ENCODE measurements around the gene ACADVL. TPM values are rescaled to one million over a fixed set of nuclear protein-coding genes. Genes with fewer than 3 reads are reported as not detected.
"Not testable (repeated sequence)": the region's sequence is repeated elsewhere in the genome, so short reads cannot be mapped to it uniquely, and the experiment has no call there.

The ACADVL gene
- 100 to 1,000 TPM; 371 to 476 (median 439) TPM for polyA plus RNA-seq (ENCODE audit: insufficient read length in 3 of 3)

GRCh38 chr17:7219812-7220592 lies at the start of gene ACADVL, which contains the start of gene DLG4:
Gene ACADVL, plus strand, starts transcription at chr17:7219938. Its CDS starts 47 bp downstream, at chr17:7219985.
Gene DLG4, minus strand, starts transcription at chr17:7219836.
- no peak for DNase-seq (ENCODE audit: low read depth in 3 of 3, low spot score in 2 of 3)

DNA sequence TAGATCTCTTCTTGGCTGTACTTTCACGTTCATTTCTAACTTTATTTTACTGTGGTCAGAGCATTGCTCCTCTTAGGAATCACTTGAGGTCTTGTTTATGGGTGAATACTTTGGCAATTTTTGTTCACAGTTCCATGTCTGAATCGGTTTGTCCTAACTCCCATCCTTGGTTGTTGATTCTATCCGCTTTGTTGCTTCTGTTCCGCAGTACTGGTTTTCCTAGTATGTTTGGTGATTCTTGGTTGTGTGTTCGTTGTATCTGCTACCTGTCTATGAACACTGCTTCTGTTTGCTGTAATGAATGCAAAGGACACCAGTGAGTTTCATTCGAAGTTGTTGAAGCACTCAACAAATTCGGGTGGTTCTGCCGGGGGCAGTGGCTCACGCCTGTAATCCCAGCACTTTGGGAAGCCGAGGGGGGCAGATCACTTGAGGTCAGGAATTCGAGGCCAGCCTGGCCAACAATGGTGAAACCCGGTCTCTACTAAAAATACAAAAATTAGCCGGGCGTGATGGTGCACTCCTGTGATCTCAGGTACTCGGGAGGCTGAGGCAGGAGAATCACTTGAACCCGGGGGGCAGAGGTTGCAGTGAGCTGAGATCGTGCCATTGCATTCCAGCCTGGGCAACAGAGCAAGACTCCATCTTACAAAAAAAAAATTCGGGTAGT lies 47.1 kb upstream of the ACADVL start:
- not testable (repeated sequence) for DNase-seq (ENCODE audit: low read depth in 3 of 3, low spot score in 2 of 3)

- peak in 2 of 3 donors; percentile 29 to 45 for DNase-seq (ENCODE audit: low read depth in 3 of 3, low spot score in 2 of 3)
These were observed 45.8 kb upstream of the ACADVL start for GRCh38 chr17:7173687-7174602.

DNA sequence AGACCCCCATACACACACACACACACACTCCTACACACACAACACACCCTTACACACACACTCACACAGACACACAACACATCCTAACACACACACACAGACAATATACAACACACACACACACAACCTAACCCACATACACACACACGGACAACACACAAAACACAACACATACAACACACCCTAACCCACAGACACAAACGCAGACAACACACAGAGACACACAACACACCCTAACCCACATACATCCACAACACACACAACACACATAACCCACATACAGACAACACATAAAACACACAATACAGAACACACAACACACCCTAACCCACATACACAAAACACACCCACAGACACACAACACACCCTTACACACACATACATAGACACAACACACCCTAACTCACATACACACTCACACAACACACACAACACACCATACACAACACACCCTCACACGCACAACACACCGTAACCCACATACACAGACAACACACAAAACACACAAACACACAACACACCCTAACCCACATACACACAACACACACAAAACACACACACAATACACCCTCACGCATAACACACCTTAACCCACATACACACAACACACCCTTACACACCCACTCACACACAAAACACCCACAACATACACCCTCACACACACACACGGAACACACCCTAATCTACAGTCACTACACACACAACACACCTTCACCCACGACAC lies 45.0 kb upstream of the ACADVL start:
- DNase-seq (ENCODE audit: low read depth in 3 of 3, low spot score in 2 of 3): no peak

GRCh38 chr17:7175330-7175733 lies 44.4 kb upstream of the ACADVL start:
- no peak for DNase-seq (ENCODE audit: low read depth in 3 of 3, low spot score in 2 of 3)

DNA sequence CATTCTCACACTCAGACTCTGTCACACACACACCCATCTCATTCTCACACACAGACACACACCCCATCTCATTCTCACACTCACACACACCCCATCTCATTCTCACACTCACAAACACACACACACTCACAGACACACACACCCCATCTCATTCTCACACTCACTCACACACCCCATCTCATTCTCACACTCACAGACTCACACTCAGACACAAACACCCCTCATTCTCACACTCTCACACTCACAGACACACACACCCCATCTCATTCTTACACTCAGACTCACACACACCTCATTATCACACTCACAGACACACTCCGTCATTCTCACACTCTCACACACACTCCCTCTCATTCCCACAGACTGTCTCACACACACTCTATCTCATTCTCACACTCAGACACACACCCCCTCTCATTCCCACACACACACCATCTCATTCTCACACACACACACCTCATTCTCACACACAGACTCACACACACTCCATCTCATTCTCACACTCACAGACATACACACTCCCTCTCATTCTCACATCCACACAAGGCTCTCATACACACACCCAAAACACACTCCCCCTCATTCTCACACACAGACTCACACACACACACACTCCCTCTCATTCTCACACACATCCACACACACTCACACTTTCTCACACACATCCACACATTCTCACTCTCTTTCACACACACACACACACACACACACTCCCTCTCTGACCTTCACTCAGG lies 43.5 kb upstream of the ACADVL start:
- DNase-seq (ENCODE audit: low read depth in 3 of 3, low spot score in 2 of 3): no peak

DNA sequence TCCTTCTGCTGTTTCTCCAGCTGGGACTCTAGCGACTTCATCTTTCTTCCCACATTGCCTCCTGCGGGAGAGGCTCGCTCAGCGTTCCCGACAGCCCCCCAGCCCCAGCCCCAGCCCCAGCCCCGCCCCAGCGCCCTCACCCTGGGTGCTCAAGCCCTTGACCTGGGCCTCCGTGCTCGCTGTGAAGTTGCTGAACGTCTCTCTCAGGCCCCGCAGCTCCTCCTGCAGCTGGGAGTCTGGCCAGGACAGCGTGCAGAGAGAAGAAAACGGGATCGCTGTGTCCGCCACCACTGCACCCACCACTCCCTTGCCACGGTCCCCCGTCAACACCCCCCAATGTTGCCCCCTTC lies 42.9 kb upstream of the ACADVL start:
- peak in 1 of 3 donors; percentile 39 for DNase-seq (ENCODE audit: low read depth in 3 of 3, low spot score in 2 of 3)

- peak in 2 of 3 donors; percentile 70 to 79 for DNase-seq (ENCODE audit: low read depth in 3 of 3, low spot score in 2 of 3)
These were observed 42.4 kb upstream of the ACADVL start for GRCh38 chr17:7177191-7177953.

DNA sequence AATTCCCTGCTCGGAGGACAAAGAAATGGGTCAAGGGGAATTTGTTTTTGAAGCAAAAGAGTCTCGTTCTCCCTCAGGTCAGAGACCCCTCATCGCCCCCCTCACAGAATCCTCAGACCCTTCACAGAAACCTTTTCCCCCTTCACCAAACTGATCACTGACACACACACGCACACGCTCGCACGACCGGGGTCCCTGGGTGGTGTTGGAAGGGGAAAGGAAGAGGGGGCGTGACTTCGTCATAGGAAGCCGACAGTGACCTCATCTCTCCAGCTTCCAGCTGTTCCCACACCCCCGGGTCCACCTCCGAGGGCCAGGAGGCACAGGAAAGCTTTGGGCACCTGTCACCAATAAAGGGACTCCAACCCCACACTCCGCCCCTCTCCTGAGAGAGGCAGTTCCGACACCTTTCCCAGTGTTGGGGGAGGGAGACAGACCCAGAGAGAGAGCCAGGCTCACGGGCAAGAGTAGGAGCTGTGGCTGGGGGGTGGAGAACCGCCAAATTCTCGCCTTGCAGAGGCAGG lies 41.7 kb upstream of the ACADVL start:
- peak in 2 of 3 donors; percentile 51 for DNase-seq (ENCODE audit: low read depth in 3 of 3, low spot score in 2 of 3)

DNA sequence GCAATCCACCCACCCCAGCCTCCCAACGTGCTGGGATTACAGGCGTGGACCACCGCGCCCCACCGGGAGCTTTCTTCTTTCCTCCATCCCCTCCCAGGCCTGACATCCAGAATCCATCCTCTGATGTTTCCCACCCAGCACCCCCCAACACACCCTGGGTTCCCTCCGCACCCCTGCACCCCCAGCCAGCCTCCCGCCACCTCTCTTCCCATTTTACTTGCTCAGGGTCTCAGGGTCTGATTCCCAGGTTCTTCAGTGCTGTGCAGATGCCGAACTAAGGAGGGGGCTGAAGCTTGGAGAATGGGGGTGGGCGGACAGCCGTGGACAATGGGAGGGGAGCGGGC lies 40.8 kb upstream of the ACADVL start:
- DNase-seq (ENCODE audit: low read depth in 3 of 3, low spot score in 2 of 3): no peak

DNA sequence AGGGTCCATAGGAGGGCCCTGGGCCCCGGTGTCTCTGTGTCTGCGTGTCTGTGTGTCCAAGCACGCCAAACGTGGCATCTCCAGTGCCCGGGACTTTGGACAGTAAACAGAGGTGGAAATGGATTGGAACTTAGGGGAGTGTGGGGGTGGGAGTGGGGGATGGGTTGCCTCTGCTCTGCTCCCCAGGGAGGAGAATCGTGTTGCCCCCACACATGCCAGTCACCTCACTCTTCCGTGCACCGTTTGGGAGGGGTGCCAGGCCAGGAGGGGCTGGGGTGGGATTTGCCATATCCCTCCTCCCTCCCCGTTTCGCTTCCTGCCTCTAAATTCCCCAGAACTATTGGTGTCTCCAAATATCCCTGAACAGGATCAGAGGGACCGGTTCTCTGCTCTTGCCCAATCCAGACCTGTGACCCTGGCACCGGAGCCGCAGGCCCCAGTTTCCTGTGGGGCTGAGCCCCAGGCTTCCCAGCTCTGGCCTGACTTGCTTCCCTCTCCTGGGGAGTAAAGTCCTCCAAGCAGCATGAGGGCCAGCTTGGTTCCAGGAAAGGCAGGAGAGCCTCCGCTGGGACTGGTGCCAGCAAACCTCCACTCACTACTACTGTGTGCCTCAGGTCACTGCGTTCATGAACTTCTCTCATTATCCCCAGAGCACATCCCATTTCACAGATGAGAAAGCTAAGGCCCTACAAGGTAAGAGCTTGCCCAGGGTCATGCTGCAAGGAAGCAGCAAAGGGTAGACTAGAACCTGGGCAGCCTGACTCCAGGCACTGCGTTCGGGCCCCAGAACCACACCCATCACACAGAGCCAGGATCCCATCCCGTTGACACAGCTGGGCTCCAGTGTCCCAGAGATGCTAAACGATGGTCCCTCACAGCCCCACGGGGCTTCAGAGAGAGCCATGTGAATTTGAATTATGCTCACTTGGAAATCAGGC lies 40.2 kb upstream of the ACADVL start, which contains the start of gene ASGR1:
Gene ASGR1, minus strand, starts transcription at position 54 of the 938 bp plus-strand sequence. CDS start 807 bp downstream, outside the sequence.
- no peak for DNase-seq (ENCODE audit: low read depth in 3 of 3, low spot score in 2 of 3)

DNA sequence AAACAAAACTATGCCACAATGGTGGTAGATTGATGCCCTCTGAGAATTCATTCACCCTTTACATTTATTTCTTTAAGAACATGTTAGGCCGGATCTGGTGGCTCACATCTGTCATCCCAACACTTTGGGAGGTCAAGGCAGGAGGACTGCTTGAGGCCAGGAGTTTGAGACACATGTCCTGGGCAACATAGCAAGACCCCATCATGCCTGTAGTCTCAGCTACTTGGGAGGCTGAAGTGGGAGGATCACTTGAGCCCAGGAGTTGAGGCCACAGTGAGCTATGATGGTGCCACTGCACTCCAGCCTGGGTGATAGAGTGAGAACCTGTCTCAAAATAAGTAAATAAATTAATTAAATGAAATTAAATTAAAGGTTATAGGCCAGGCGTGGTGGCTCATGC lies 37.6 kb upstream of the ACADVL start:
- DNase-seq (ENCODE audit: low read depth in 3 of 3, low spot score in 2 of 3): not testable (repeated sequence)

DNA sequence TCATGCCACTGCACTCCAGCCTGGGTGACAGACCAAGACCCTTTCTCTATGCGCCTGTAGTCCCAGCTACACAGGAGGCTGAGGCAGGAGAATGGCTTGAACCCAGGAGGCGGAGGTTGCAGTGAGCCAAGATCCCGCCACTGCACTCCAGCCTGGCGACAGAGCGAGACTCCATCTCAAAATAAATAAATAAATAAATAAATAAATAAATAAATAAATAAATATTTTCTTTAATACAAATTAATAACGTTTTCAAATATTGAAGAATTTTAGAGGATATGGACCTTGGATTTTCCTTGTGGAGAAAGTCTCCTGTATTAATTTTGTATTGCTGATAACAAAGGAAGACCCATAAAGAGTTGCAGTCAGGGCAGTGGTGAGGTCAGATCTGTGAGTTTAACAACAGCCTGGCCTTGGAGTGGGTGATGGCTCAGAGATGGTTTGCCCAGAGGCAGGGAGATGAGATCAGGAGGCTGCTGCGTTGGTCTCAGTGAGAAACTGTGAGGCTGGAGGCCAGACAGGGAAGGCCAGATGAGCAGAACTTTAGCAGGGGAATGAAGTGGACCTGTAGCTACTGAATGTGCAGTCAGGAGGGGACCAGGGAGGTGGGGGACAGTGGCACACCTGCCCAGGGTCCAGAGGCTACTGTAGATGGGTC lies 36.2 kb upstream of the ACADVL start:
- DNase-seq (ENCODE audit: low read depth in 3 of 3, low spot score in 2 of 3): no peak

GRCh38 chr17:7184091-7184488 lies 35.6 kb upstream of the ACADVL start:
- DNase-seq (ENCODE audit: low read depth in 3 of 3, low spot score in 2 of 3): peak in 1 of 3 donors; percentile 67

DNA sequence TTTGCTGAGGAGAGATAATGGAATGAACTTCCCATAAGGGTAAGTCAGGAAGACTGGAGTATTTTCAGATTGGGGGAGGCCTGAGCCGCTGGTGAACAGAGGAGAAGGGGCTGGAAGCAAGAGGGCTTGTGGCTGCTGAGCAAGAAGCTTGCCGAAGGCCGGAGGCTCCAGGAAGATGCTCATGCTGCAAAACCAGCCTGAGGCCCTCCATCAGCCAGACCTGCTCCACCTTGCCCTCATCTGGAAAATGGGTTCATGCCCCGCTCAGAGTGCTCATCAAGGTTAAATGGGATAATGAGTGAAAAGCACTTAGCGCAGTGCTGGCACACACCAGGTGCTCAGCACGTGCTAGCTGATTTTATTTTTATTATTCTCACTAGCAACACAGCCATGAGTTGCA lies 35.1 kb upstream of the ACADVL start:
- DNase-seq (ENCODE audit: low read depth in 3 of 3, low spot score in 2 of 3): no peak

DNA sequence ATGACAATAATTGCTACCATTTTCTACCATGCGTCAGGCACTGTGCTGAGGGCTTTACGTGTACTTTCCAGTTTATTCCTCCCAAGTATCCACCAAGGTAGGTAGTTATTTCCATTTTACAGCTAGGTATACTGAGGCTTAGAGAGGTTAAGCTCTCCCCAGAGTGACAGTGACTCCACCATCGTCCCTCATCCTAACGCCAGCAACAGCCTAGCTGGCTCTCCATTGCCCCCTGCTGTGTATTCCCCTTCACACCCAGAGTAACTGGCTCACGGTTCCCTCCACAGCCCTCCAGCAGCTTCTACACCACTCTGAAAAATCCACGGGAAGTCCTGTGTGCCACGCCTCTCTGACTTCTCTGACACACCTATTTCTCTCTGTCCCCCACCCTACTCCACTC lies 33.5 kb upstream of the ACADVL start:
- no peak for DNase-seq (ENCODE audit: low read depth in 3 of 3, low spot score in 2 of 3)

All from right renal cortex interstitium (tissue), 3 donors.